Caco-2 (cell line): ENCODE data around the gene WDR72. TPM values are rescaled to one million over a fixed set of nuclear protein-coding genes. Genes with fewer than 3 reads are reported as not detected.
"Not testable (repeated sequence)": the region's sequence is repeated elsewhere in the genome, so short reads cannot be mapped to it uniquely, and the experiment has no call there.

Experiments used
- BruUV-seq: library from RNA; stranded (reverse); fragments of 400-500 nt; replicated peaks from 2 replicates; lab custom pipeline; 2021; lab: Mats Ljungman, UMichigan
- CTCF ChIA-PET: fragments of 300-600 bp; sonication (Branson Sonifier 250); formaldehyde crosslinking; loops from one replicate; lab custom pipeline; 2022; ENCODE audit warnings: antibody characterized with exemption; lab: Charles Lee
- POLR2A ChIA-PET: fragments of 300-600 bp; sonication (Branson Sonifier 250); formaldehyde crosslinking; loops from one replicate; lab custom pipeline; 2022; ENCODE audit warnings: antibody characterized with exemption; lab: Charles Lee
- DNase-seq, 2 experiments: peaks; one replicate each; pipeline versions ENCODE4 v3.0.0 to v3.0.0-alpha.2; 2020 to 2022
- H3K27me3 ChIP-seq: replicated peaks from 2 replicates; pipeline ENCODE4 v1.6.0; 2011; ENCODE audit warnings: low read length; ENCODE audit not compliant: control insufficient read depth, insufficient read depth
- H3K36me3 ChIP-seq: 2 replicates; pipeline ENCODE4 v1.5.1; 2011; ENCODE audit warnings: low read length; ENCODE audit not compliant: control insufficient read depth, insufficient read depth
- H3K4me1 ChIP-seq: fragments of 250-450 bp; sonication (Bioruptor Pico); 2 replicates; pipeline ENCODE4 v1.5.1; 2020; ENCODE audit warnings: mild to moderate bottlenecking
- H3K4me3 ChIP-seq: 2 replicates; pipeline ENCODE4 v1.5.1; 2011; ENCODE audit warnings: low read depth, mild to moderate bottlenecking, control low read depth, low read length
- H3K9me3 ChIP-seq: fragments of 250-450 bp; sonication (Bioruptor Pico); 2 replicates; pipeline ENCODE4 v1.5.1; 2020; ENCODE audit warnings: mild to moderate bottlenecking, moderate library complexity
- H3K27ac Mint-ChIP-seq: one replicate; pipeline ENCODE4 v1.8.0; 2022; ENCODE audit warnings: mixed read lengths; ENCODE audit not compliant: unreplicated experiment
- H3K27me3 Mint-ChIP-seq: one replicate; pipeline ENCODE4 v1.8.0; 2022; ENCODE audit warnings: mixed read lengths; ENCODE audit not compliant: insufficient read depth, unreplicated experiment
- H3K36me3 Mint-ChIP-seq: one replicate; pipeline ENCODE4 v1.8.0; 2022; ENCODE audit warnings: mild to moderate bottlenecking, mixed read lengths; ENCODE audit not compliant: insufficient read depth, unreplicated experiment
- H3K4me1 Mint-ChIP-seq: one replicate; pipeline ENCODE4 v1.8.0; 2022; ENCODE audit warnings: low read depth, mixed read lengths; ENCODE audit not compliant: unreplicated experiment
- H3K4me3 Mint-ChIP-seq: one replicate; pipeline ENCODE4 v1.8.0; 2022; ENCODE audit warnings: mild to moderate bottlenecking, moderate library complexity, mixed read lengths; ENCODE audit not compliant: unreplicated experiment
- H3K9me3 Mint-ChIP-seq: one replicate; pipeline ENCODE4 v1.8.0; 2022; ENCODE audit warnings: mixed read lengths; ENCODE audit not compliant: unreplicated experiment
- CTCF ChIP-seq, 2 experiments: fragments of 200-600 bp in 1 of 2; IDR thresholded peaks; 1 replicate in 1 of 2; 2 replicates in 1 of 2; pipeline versions ENCODE4 v1.5.1 to v1.8.0; 2011 to 2022; ENCODE audit warnings: antibody characterized with exemption in 1 of 2, control low read depth in 1 of 2, inconsistent platforms in 1 of 2, low read depth in 1 of 2, low read length in 1 of 2, mild to moderate bottlenecking in 1 of 2, moderate library complexity in 1 of 2; ENCODE audit not compliant: insufficient read depth in 1 of 2, severe bottlenecking in 1 of 2, unreplicated experiment in 1 of 2
- intact Hi-C: fragments of 100-400 bp; cut with micrococcal nuclease; formaldehyde crosslinking; loops from one replicate; pipeline ENCODE4 v1.10.0; 2022; ENCODE audit not compliant: unreplicated experiment
- total RNA-seq: library from RNA; stranded (reverse); gene quantifications from 2 replicates; pipeline ENCODE4 v1.2.3, GENCODE V29; 2022

Gene WDR72
- total RNA-seq, 1 experiment from 2014 or later: 11.2 TPM

GRCh38 chr15:53548236-53548635 is 211.2 kb downstream of the WDR72 start:
- peaks cover 7% of the 10 kb centered on the region for H3K4me1 Mint-ChIP-seq
- no peak overlapping the region for H3K4me3 Mint-ChIP-seq
- Histone ChIP-seq H3K9me3 (peaks cover 6% of the 10 kb centered on the region; the same call in 1 of the 2 replicates), H3K27me3 (no peaks in the 10 kb centered on the region), H3K4me1 (no peaks in the 10 kb centered on the region; the same call in 1 of the 2 replicates), H3K4me3 (no peak overlapping the region), H3K36me3 (no peaks in the 10 kb centered on the region)
- intact Hi-C loops: no loop called here
- H3K36me3 Mint-ChIP-seq: no peaks in the 10 kb centered on the region
- POLR2A ChIA-PET: interaction anchor here (0.6 kb wide), 1 partner anchor 124 kb away, joined by 4 read pairs; no protein-coding TSS in a partner anchor
- no peak for TF ChIP-seq CTCF (IDR thresholded peaks at IDR 0.05; ENCODE audit: insufficient read depth in 1 of 2, low read depth in 1 of 2, low read length in 1 of 2, severe bottlenecking in 1 of 2, unreplicated experiment in 1 of 2)
- no peaks in the 10 kb centered on the region for H3K27me3 Mint-ChIP-seq
- no TSS peak for BruUV-seq
- H3K27ac Mint-ChIP-seq: no peak overlapping the region
- CTCF ChIA-PET: no interaction called here
- H3K9me3 Mint-ChIP-seq: peaks cover 5% of the 10 kb centered on the region
- no peak for DNase-seq

GRCh38 chr15:53540626-53541300 is 218.7 kb downstream of the WDR72 start:
- not testable (repeated sequence) for H3K4me1 ChIP-seq, BruUV-seq
- peak; percentile 59 to 74 for DNase-seq

GRCh38 chr15:53539878-53540277 is 219.6 kb downstream of the WDR72 start:
- intact Hi-C loops: no loop called here
- H3K4me3 Mint-ChIP-seq: peak overlapping the region; percentile 94

More at GRCh38 chr15:53540626-53541300, 218.7 kb downstream of the WDR72 start:
- intact Hi-C loops, H3K36me3 ChIP-seq, H3K4me1 Mint-ChIP-seq, H3K9me3 Mint-ChIP-seq, H3K27me3 ChIP-seq, H3K9me3 ChIP-seq, H3K27me3 Mint-ChIP-seq, H3K36me3 Mint-ChIP-seq: not testable (repeated sequence)
- H3K4me3 ChIP-seq: peak overlapping the region; percentile 47
- Mint-ChIP-seq H3K4me3 (peak overlapping the region; percentile 94), H3K27ac (peak overlapping the region; percentile 96)
- CTCF ChIA-PET: interaction anchor here (0.6 kb wide), 1 partner anchor 100 kb away, joined by 5 read pairs; no protein-coding TSS in a partner anchor
- POLR2A ChIA-PET: interaction anchor here (0.7 kb wide), 1 partner anchor 9 kb away, joined by 6 read pairs; no protein-coding TSS in a partner anchor

More at GRCh38 chr15:53539878-53540277, 219.6 kb downstream of the WDR72 start:
- Histone ChIP-seq H3K36me3 (no peaks in the 10 kb centered on the region), H3K27me3 (no peaks in the 10 kb centered on the region), H3K9me3 (no peaks in the 10 kb centered on the region), H3K4me3 (peak overlapping the region; percentile 47), H3K4me1 (no peaks in the 10 kb centered on the region)
- Mint-ChIP-seq H3K27me3 (no peaks in the 10 kb centered on the region), H3K4me1 (peaks cover 6% of the 10 kb centered on the region), H3K36me3 (no peaks in the 10 kb centered on the region), H3K9me3 (peaks cover 7% of the 10 kb centered on the region), H3K27ac (peak overlapping the region; percentile 96)
- POLR2A ChIA-PET: no interaction called here
- DNase-seq: no peak
- no TSS peak for BruUV-seq
- CTCF ChIA-PET: no interaction called here
- TF ChIP-seq CTCF (IDR thresholded peaks at IDR 0.05; ENCODE audit: insufficient read depth in 1 of 2, low read depth in 1 of 2, low read length in 1 of 2, severe bottlenecking in 1 of 2, unreplicated experiment in 1 of 2): no peak
